ENCODE data around the gene SCN2A.
"Not testable (repeated sequence)": the region's sequence is repeated elsewhere in the genome, so short reads cannot be mapped to it uniquely, and the experiment has no call there.

The SCN2A gene

GRCh38 chr2:165256618-165257017 lies 17.4 kb downstream of the SCN2A start:
- DNase-seq = no peak

GRCh38 chr2:165260347-165260746 lies 21.1 kb downstream of the SCN2A start:
- not testable (repeated sequence) for DNase-seq

GRCh38 chr2:165268754-165269153 lies 29.5 kb downstream of the SCN2A start:
- no peak for DNase-seq

GRCh38 chr2:165273176-165273575 lies 34.0 kb downstream of the SCN2A start:
- DNase-seq = no peak

- DNase-seq = no peak
Measured at GRCh38 chr2:165274698-165275097, 35.5 kb downstream of the SCN2A start.

GRCh38 chr2:165275932-165276331 lies 36.7 kb downstream of the SCN2A start:
- no peak for DNase-seq

GRCh38 chr2:165277295-165277694 lies 38.1 kb downstream of the SCN2A start:
- DNase-seq = no peak

GRCh38 chr2:165277860-165278656 lies 38.8 kb downstream of the SCN2A start:
- DNase-seq = no peak

- DNase-seq = no peak
Measured at GRCh38 chr2:165280356-165280755, 41.1 kb downstream of the SCN2A start.

GRCh38 chr2:165281387-165281786 lies 42.2 kb downstream of the SCN2A start:
- no peak for DNase-seq

- DNase-seq = no peak
Measured at GRCh38 chr2:165283342-165283741, 44.1 kb downstream of the SCN2A start.

- no peak for DNase-seq
Measured at GRCh38 chr2:165287094-165287778, 48.0 kb downstream of the SCN2A start.

GRCh38 chr2:165289069-165289468 lies 49.9 kb downstream of the SCN2A start:
- no peak for DNase-seq

- peak; percentile 99 for DNase-seq
Measured at GRCh38 chr2:165293440-165294420, 54.5 kb downstream of the SCN2A start.

- no peak for DNase-seq
Measured at GRCh38 chr2:165294912-165295311, 55.7 kb downstream of the SCN2A start.

GRCh38 chr2:165295643-165296042 lies 56.4 kb downstream of the SCN2A start:
- no peak for DNase-seq

GRCh38 chr2:165305391-165306096 lies 66.3 kb downstream of the SCN2A start:
- no peak for DNase-seq

- no peak for DNase-seq
Measured at GRCh38 chr2:165307317-165307716, 68.1 kb downstream of the SCN2A start.

- no peak for DNase-seq
Measured at GRCh38 chr2:165311949-165312348, 72.7 kb downstream of the SCN2A start.

GRCh38 chr2:165312999-165313398 lies 73.8 kb downstream of the SCN2A start:
- no peak for DNase-seq

GRCh38 chr2:165313509-165313908 lies 74.3 kb downstream of the SCN2A start:
- no peak for DNase-seq

GRCh38 chr2:165328272-165328671 lies 89.1 kb downstream of the SCN2A start:
- DNase-seq = no peak

- DNase-seq = not testable (repeated sequence)
Measured at GRCh38 chr2:165344276-165344675, 105.1 kb downstream of the SCN2A start.

Data from DMS53 (cell line).